Brain microvascular endothelial cell (primary cell): ENCODE results near the gene GLRA1.

Experiments
- DNase-seq: peaks from one replicate; pipeline ENCODE4 v3.0.0-alpha.2; 2020
- H3K27ac ChIP-seq: fragments of 250-450 bp; sonication (Bioruptor Pico); 2 replicates; pipeline ENCODE4 v1.5.1; 2020; ENCODE audit warnings: mild to moderate bottlenecking, moderate library complexity
- H3K27me3 ChIP-seq: fragments of 250-450 bp; sonication (Bioruptor Pico); replicated peaks from 2 replicates; pipeline ENCODE4 v1.5.1; 2020; ENCODE audit warnings: mild to moderate bottlenecking
- H3K36me3 ChIP-seq: fragments of 250-450 bp; sonication (Bioruptor Pico); replicated peaks from 2 replicates; pipeline ENCODE4 v1.5.1; 2020; ENCODE audit warnings: mild to moderate bottlenecking
- H3K4me3 ChIP-seq: 2 replicates; pipeline ENCODE4 v1.5.1; 2011; ENCODE audit warnings: low read depth, mild to moderate bottlenecking, control low read depth, low read length, moderate library complexity
- CTCF ChIP-seq: IDR thresholded peaks from 2 replicates; pipeline ENCODE4 v1.5.1; 2011; ENCODE audit warnings: low read depth, mild to moderate bottlenecking, moderate library complexity, low read length, control low read depth, inconsistent platforms; ENCODE audit errors: missing control alignments
- in situ Hi-C: cut with HindIII; loops from 2 replicates; pipeline ENCODE4 v1.10.0; 2017; ENCODE audit warnings: low sequenced_read_pairs, low pct_ligation_motif_present

The GLRA1 gene

GRCh38 chr5:151931260-151931659 is 6.6 kb upstream of the GLRA1 start:
- in situ Hi-C loops: no loop called here
- H3K36me3 ChIP-seq: no peaks in the 10 kb centered on the region
- DNase-seq: no peak
- H3K27ac ChIP-seq: no peak overlapping the region
- TF ChIP-seq CTCF: no peak
- H3K4me3 ChIP-seq: no peak overlapping the region
- H3K27me3 ChIP-seq: no peaks in the 10 kb centered on the region

GRCh38 chr5:151926188-151926587 is 1.5 kb upstream of the GLRA1 start:
- Histone ChIP-seq H3K4me3 (no peak overlapping the region), H3K27ac (no peak overlapping the region), H3K36me3 (no peaks in the 10 kb centered on the region), H3K27me3 (peaks cover 1% of the 10 kb centered on the region)
- no peak for TF ChIP-seq CTCF
- DNase-seq: no peak
- in situ Hi-C loops: no loop called here

GRCh38 chr5:151925340-151925739 is 689 bp upstream of the GLRA1 start:
- in situ Hi-C loops: no loop called here
- no peak for TF ChIP-seq CTCF
- H3K36me3 ChIP-seq: no peaks in the 10 kb centered on the region
- peaks cover 1% of the 10 kb centered on the region for H3K27me3 ChIP-seq
- no peak for DNase-seq
- no peak overlapping the region for H3K27ac ChIP-seq
- no peak overlapping the region for H3K4me3 ChIP-seq

- in situ Hi-C loops: no loop called here
- peak; percentile 65 for TF ChIP-seq CTCF
- no peak overlapping the region for H3K4me3 ChIP-seq
- DNase-seq: no peak
- no peak overlapping the region for H3K27ac ChIP-seq
- H3K27me3 ChIP-seq: peaks cover 1% of the 10 kb centered on the region
- no peaks in the 10 kb centered on the region for H3K36me3 ChIP-seq
Observed at GRCh38 chr5:151923866-151924476, 680 bp downstream of the GLRA1 start.

GRCh38 chr5:151921916-151922315 is 2.7 kb downstream of the GLRA1 start:
- H3K4me3 ChIP-seq: no peak overlapping the region
- H3K27ac ChIP-seq: no peak overlapping the region
- H3K36me3 ChIP-seq: no peaks in the 10 kb centered on the region
- no peak for TF ChIP-seq CTCF
- in situ Hi-C loops: no loop called here
- H3K27me3 ChIP-seq: peaks cover 1% of the 10 kb centered on the region
- DNase-seq: no peak

- no peak overlapping the region for H3K4me3 ChIP-seq
- H3K36me3 ChIP-seq: no peaks in the 10 kb centered on the region
- H3K27ac ChIP-seq: no peak overlapping the region
- DNase-seq: no peak
- TF ChIP-seq CTCF: no peak
- in situ Hi-C loops: no loop called here
- no peaks in the 10 kb centered on the region for H3K27me3 ChIP-seq
Observed at GRCh38 chr5:151917904-151918303, 6.7 kb downstream of the GLRA1 start.
